ENCODE results near the gene PAK3. TPM values are rescaled to one million over a fixed set of nuclear protein-coding genes. Genes with fewer than 3 reads are reported as not detected.

Gene PAK3
- total RNA-seq, 4 donors from 2014 or later = 0.10 to 0.29 (median 0.26) TPM; not detected in 1

- in situ Hi-C loops (cut with MboI; ENCODE audit: low sequenced_read_pairs in 4 of 4) = no loop called here
Observed at GRCh38 chrX:111180750-111181240, 84.8 kb downstream of the PAK3 start.

GRCh38 chrX:111181951-111182350 is 86.0 kb downstream of the PAK3 start:
- DNase-seq = no peak
- TF ChIP-seq CTCF (IDR thresholded peaks at IDR 0.05 in 4 of 5, conservative IDR thresholded peaks at IDR 0.05 in 1 of 5) = no peak
- TF ChIP-seq POLR2A (IDR thresholded peaks at IDR 0.05) = no peak
- in situ Hi-C loops (cut with MboI; ENCODE audit: low sequenced_read_pairs in 4 of 4) (no loop called here), intact Hi-C loops (cut with DNase I; ENCODE audit: low total_unique reads) (no loop called here)
- H3K9me3 ChIP-seq = no peaks in the 10 kb centered on the region
- no peaks in the 10 kb centered on the region for H3K36me3 ChIP-seq
- no peak for ATAC-seq
- H3K4me1 ChIP-seq = no peaks in the 10 kb centered on the region
- no peak overlapping the region for H3K27ac ChIP-seq
- no peak overlapping the region for H3K4me3 ChIP-seq
- H3K27me3 ChIP-seq = no peaks in the 10 kb centered on the region

More at GRCh38 chrX:111180750-111181240, 84.8 kb downstream of the PAK3 start:
- Histone ChIP-seq H3K36me3 (no peaks in the 10 kb centered on the region), H3K4me1 (no peaks in the 10 kb centered on the region), H3K4me3 (no peak overlapping the region), H3K9me3 (no peaks in the 10 kb centered on the region), H3K27me3 (no peaks in the 10 kb centered on the region), H3K27ac (no peak overlapping the region)
- DNase-seq = no peak
- ATAC-seq = no peak
- TF ChIP-seq CTCF (IDR thresholded peaks at IDR 0.05 in 4 of 5, conservative IDR thresholded peaks at IDR 0.05 in 1 of 5) = no peak
- no peak for TF ChIP-seq POLR2A (IDR thresholded peaks at IDR 0.05)
- intact Hi-C loops (cut with DNase I; ENCODE audit: low total_unique reads) = no loop called here

GRCh38 chrX:111182997-111183396 is 87.0 kb downstream of the PAK3 start:
- H3K27ac ChIP-seq = no peak overlapping the region
- peaks cover 0 to 1% (median 0%) of the 10 kb centered on the region in 3 donors for H3K27me3 ChIP-seq
- H3K4me1 ChIP-seq = no peaks in the 10 kb centered on the region
- H3K4me3 ChIP-seq = no peak overlapping the region
- H3K9me3 ChIP-seq = no peaks in the 10 kb centered on the region
- intact Hi-C loops (cut with DNase I; ENCODE audit: low total_unique reads) = no loop called here
- H3K36me3 ChIP-seq = no peaks in the 10 kb centered on the region
- in situ Hi-C loops (cut with MboI; ENCODE audit: low sequenced_read_pairs in 4 of 4) = no loop called here
- ATAC-seq = no peak
- TF ChIP-seq CTCF (IDR thresholded peaks at IDR 0.05 in 4 of 5, conservative IDR thresholded peaks at IDR 0.05 in 1 of 5) = no peak
- no peak for TF ChIP-seq POLR2A (IDR thresholded peaks at IDR 0.05)
- DNase-seq = no peak

GRCh38 chrX:111191598-111191997 is 95.6 kb downstream of the PAK3 start:
- TF ChIP-seq POLR2A (IDR thresholded peaks at IDR 0.05) = no peak
- TF ChIP-seq CTCF (IDR thresholded peaks at IDR 0.05 in 4 of 5, conservative IDR thresholded peaks at IDR 0.05 in 1 of 5) = no peak
- ATAC-seq = no peak
- Histone ChIP-seq H3K9me3 (no peaks in the 10 kb centered on the region), H3K27me3 (peaks cover 0 to 6% (median 0%) of the 10 kb centered on the region in 3 donors), H3K36me3 (no peaks in the 10 kb centered on the region), H3K4me3 (no peak overlapping the region), H3K4me1 (no peaks in the 10 kb centered on the region), H3K27ac (no peak overlapping the region)
- intact Hi-C loops (cut with DNase I; ENCODE audit: low total_unique reads) (no loop called here), in situ Hi-C loops (cut with MboI; ENCODE audit: low sequenced_read_pairs in 4 of 4) (no loop called here)
- DNase-seq = no peak

GRCh38 chrX:111199505-111199904 is 103.5 kb downstream of the PAK3 start:
- Histone ChIP-seq H3K27ac (no peak overlapping the region), H3K4me1 (no peaks in the 10 kb centered on the region), H3K9me3 (no peaks in the 10 kb centered on the region), H3K4me3 (no peak overlapping the region), H3K27me3 (peaks cover 0 to 12% (median 0%) of the 10 kb centered on the region in 3 donors), H3K36me3 (no peaks in the 10 kb centered on the region)
- intact Hi-C loops (cut with DNase I; ENCODE audit: low total_unique reads) = no loop called here
- no peak for TF ChIP-seq CTCF (IDR thresholded peaks at IDR 0.05 in 4 of 5, conservative IDR thresholded peaks at IDR 0.05 in 1 of 5)
- no peak for TF ChIP-seq POLR2A (IDR thresholded peaks at IDR 0.05)
- in situ Hi-C loops (cut with MboI; ENCODE audit: low sequenced_read_pairs in 4 of 4) = no loop called here
- ATAC-seq (no peak), DNase-seq (no peak)

Measured in gastrocnemius medialis (tissue), 4 donors.